HG02678 (cell line): ENCODE results near the gene ECI2.

ENCODE experiments used
- ATAC-seq: cut with Tn5 transposase; IDR thresholded peaks from one replicate; pipeline ENCODE4 v1.9.1; 2021; ENCODE audit warnings: mild to moderate bottlenecking, moderate library complexity; ENCODE audit not compliant: unreplicated experiment

Gene ECI2, protein sequence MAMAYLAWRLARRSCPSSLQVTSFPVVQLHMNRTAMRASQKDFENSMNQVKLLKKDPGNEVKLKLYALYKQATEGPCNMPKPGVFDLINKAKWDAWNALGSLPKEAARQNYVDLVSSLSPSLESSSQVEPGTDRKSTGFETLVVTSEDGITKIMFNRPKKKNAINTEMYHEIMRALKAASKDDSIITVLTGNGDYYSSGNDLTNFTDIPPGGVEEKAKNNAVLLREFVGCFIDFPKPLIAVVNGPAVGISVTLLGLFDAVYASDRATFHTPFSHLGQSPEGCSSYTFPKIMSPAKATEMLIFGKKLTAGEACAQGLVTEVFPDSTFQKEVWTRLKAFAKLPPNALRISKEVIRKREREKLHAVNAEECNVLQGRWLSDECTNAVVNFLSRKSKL

DNA sequence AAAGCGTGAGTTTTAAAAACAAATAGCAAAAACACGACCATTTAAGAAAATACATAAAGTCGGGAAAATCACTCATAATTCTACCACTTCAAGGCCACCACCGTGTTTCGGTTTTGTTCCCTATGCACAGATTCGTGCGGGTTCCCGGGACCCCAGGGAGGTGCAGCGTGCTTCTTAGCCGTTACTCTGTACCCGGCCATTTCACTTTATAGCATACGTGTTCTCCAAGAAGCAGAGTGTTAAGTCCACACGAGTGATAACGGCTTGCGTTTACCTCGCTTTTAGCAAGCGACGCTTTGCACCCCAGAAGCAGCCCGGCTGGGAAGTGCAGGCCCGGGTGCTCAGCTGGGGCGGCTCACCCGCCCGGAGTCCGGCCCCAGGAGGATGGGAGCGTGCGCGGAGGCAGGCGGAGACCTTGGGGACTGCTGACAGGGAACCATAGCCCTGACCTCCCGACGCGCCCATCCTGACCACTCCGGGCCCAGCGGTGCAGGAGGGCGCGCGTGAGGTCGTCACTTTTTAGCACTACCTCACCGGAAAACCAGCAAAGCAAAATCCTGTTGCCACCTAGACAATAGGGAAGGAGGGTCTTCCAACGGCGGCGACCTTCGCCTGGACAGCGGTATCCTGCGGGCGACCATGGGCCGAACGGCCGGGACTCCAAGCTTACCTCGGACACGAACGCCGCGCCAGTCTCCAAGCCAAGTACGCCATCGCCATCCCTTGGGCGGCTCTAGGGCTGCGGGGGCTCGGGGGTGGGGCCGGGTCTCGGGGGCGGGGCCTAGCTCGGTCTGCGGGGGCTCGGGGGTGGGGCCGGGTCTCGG is at the start of gene ECI2:
TSS of gene ECI2 (minus strand) at position 735 of the 824 bp plus-strand sequence. CDS start at position 720, 15 bp downstream.
- ATAC-seq, result peak; percentile 42

DNA sequence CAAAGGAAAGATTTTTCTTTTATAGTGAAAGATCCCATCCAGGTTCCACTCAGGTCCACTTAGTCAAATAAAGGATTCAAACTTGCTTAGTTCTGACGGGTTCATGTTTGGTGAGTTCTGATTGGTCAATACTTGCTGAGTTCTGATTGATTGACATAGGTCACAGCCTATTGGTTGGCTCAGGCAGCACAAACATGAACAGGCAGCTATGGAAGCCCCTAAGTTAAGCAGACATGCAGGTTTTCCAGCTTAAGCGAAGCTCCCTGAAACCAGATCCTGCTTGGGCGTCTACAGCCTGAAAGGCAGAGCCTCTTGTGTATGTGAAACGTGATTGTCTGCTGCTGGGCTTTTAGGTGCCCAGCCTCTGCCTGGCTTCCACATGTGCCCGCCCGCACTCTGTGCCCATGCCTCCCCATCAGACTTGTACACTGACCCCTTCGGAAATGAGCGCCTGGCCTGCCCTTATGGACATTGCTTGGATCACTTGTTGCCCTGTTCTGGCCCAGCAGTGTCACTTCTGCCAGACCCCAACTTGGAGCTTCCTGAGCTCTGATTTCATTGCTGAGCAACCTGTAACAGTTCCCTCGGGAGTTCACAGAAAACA is 45.4 kb upstream of the ECI2 start:
- no peak for ATAC-seq

DNA sequence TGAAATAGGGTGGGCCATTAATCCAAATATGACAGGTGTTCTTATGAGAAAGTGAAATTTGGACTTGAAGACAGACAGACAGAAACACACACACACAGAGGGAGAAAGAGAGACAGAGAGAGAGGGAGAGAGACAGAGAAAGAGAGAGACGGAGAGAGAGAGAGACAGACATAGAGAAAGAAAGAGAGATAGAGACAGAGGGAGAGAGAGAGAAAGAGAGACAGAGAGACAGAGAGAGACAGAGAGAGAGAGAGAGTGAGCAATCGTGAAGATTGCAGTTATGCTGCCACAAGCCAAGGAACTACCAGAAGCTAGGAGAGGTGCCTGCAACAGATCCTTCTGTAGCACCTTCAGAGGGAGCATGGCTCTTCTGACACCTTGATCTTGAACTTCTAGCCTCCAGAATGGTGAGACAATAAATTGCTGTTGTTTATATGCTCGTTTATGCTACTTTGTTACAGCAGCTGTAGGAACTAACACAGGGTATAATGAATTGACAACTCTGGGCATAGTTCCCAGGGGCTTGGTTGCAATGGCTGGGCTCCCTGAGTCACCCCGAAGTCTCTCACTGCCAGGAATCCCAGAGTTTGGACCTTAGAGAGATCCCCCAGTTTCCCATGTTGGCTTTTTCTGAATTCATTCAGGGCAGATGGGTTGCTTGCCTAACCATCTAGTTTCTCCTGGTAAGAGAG is 44.7 kb upstream of the ECI2 start:
- ATAC-seq, result no peak

DNA sequence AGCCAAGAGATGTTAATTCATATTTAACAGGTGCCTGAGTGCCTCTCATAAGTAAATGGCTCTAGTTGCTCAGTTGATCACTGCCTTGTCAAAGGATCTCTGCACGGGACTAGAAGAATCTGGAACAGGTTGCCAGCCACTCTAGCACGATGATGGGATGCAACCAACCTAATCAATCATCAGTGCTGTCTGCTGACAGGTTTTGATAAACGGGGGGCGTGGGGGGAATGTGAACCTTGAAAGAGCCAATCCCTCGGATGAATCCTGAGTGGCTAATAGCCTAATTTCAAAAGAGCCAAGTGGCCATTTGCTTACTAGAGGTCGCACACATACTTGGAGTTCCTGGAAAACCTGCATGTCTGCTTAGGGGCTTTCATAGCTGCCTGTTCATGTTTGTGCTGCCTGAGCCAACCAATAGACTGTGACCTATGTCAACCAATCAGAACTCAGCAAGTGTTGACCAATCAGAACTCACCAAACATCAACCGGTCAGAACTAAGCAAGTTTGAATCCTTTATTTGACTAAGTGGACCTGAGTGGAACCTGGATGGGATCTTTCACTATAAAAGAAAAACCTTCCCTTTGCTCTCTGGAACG is 43.5 kb upstream of the ECI2 start:
- ATAC-seq, result no peak

DNA sequence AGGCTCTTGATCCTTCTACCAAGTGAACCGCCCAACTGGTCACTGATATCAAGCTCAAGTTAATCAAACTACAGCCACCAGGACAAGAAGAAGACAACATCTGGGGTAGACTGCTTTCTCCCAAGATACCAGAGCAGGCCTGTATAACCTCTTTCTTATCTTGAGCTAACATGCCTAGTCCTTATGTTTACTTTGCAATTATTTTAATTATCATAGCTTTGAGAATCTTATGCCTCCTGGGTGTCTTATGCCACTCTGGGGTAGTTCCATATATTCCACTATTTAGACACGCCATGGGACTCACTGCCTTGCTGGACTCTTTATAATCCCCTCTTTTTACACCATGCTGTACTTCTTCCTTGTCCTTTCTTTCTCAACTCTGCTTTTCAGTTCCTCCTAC is 41.5 kb upstream of the ECI2 start:
- ATAC-seq, result no peak

DNA sequence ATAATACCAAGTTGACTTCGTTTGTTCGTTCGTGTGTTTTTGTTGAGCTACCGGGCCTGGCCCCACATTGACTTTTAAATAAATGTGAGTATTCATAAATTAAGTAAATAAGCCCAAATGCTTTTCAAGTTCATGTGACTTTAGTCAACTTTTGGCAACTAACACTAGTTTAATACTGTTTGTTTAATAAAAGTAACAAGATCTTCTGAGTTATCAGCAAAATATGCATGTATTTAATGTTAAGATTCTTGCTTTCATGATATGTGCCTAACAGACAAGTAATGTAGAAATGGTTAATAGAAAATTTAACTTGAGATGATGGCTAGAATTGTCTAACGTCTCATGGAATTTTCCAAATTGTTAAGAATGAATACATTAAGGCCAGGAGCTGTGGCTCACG is 38.7 kb upstream of the ECI2 start:
- no peak for ATAC-seq

DNA sequence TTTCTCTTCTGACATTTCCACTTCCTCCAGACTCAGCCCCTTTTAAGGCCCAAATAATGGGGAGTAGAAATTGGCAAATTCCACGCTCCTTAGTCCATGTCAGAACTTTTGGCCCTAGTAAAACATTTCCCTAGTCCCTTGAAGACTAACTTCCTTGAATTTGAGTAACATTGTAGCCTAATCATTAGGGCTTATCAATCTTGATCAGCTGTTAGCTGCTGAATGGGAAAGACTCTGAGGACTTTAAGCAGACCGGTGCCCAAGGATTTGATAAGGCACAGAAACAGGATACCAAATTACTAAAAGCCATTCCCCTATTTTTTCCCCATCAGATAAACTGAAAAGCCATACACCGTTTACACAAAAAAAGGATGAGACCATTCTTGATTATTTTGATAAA is 37.0 kb upstream of the ECI2 start:
- no peak for ATAC-seq

DNA sequence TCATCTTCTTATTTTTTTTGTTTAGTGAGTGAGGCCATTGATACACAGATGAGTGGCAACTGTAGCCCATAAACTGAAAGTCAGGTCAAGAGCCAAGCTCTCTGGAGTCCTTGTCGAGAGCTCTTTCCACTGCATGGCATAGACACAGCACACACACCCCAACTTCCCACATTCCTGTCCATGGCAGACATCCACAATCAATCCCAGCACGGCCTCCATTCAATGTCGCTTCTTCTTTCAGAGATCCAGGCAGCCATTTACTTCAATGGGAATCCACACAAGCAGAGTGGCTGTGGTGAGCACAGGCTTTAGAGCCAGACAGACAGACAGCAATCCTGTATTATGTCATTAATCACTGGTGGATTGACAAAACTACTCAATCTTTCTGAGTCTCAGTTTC is 34.9 kb upstream of the ECI2 start:
- no peak for ATAC-seq

DNA sequence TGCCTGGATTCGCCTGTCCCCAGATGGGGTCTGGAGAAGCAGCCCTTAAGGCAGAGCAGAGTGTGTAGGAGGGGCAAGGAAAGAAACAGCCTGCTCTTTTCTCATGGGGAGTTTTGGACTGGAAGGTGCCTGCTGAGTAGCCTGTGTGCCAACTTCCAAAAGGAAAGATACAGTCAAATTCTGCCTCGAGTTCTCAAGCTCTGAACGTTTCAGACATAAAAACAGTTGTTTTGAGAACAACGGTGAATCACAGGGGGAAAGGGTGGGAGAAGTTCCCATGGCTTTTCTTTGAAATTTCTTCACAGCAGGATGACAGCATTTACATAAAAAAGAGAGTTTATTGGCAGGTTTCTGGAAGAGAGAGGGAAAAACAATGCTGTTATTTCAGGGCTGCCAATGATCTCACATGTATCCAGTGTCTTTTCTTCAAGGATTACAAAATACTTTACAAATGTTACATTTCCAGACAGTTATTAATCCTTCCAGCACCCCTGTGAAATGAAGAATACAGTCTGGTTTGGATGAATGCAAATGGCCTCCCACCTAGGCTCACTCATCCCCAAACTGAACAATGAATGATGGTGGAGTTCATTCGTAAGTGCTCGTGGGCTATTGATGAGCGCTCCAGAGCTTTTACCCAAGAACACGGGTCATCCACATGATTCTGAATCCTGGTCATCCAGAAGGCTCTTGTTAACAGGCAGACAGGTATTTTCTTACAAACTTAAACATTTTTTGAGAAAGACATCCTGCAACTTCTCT is 33.8 kb upstream of the ECI2 start:
- ATAC-seq, result no peak

DNA sequence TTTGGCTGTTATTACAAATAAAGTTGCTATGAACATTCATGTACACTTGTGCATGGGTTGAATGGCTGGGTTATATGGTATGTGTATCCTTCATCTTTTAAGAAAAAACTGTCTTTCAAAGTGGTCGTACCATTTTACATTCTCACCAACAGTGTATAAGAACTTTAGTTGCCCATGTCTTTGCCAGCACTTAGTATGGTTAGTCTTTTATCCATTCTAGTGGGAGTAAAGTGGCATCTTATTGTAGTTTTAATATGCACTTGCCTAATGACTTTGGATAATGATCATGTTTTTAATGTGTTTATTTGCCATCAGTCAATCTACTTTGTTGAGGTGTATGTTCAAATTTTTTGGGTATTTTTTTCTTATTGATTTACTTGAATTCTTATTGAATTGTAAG is 32.5 kb upstream of the ECI2 start:
- no peak for ATAC-seq

DNA sequence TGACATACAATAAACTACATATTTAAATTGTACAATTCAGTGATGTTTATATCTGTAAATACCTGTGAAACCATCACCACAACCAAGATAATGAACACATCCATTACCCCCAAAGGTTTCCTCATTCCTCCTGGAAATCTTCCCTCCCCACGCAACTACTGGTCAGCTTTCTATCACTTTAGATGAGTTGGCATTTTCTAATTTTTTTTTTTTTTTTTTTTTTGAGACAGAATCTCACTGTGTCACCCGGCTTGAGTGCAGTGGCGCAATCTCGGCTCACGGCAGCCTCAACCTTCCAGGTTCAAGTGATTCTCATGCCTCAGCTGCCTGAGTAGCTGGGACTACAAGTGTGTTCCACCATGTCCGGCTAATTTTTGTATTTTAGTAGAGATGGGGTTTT is 31.7 kb upstream of the ECI2 start:
- ATAC-seq, result no peak

DNA sequence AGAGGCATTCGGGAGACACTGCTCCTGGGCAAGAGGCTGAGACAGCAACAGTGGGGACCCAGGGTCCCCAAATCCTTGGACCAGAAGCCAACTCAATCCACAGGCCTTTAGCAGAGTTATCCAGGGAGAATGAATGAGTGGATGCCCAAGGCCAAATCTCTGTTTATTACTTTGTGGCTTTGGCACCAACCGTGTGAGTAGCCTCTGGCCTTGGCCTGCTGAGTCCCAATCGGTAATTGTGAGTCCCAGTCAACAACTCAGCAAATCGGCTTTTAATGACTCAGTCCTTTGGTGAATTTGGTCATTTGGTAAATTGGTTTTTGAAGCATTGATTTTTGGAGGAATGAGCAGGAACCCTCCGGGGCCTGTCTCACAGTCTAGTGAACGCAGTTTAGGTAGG is 29.1 kb upstream of the ECI2 start:
- no peak for ATAC-seq

DNA sequence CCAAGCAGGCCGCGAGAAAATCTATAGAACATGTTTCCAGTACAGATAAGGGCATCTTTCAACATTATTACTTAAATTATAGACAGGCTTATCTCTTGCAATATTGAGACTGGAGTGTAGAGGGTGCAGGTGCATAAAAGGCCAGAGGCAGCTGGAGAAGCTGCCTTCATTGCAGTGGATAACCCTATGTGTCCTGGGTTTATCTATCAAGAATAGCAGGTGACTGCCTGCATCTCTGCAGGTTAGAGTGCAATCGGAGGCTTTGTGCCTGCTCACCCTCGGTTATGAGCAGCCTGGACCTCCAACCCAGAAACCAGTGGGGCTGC is 28.7 kb upstream of the ECI2 start:
- ATAC-seq, result no peak

DNA sequence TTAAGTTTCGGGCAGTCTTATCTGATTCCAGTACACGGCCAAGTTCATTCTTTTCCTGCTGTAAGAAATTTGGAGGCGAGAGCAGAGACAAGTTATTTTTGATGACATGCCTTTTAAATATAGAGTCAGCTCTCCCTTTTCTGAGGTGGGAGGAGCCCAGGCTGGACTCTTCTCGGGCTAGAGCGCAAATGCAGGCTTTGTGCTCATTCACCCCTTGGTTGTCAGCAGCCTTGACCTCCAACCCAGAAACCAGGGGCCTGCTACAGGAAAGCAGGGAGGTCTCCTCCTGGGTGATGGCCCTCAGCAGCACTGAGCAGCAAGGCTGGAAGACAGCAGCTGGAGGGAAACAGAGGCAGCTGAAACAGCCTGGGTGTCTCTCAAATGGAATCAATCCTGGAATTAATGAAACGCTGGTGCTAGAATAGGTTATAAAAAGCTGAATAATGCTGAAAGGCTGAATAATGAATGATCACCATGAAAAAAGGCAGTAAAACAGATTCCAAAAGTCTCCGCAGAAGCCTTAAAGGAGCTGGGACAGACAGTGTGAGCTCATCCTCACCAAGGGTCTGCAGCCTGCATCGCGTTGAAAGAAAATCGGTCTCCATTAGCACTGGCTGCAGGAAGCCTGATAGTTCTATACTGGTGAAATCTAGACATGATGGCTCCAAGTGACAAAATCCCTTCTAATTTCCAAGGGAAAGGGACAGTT is 28.2 kb upstream of the ECI2 start:
- no peak for ATAC-seq

DNA sequence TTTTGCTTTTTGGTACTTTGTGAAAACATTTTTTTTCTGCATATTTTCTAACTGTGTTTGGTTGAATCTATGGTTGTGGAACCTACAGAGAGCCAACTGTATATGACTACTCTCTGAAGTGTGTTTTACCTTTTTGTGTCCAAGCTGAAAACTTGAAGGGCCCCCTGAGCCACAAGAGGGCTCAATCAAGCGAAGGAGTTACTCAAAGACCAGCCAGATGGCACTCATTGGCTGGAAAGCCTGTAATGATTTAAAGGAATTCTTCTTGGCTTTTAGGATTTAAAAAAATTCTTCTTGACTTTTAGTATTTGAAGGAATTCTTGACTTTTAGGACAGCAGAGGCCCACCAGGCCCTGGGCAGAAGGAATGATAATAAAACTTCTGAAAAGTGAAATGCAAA is 27.0 kb upstream of the ECI2 start:
- ATAC-seq, result no peak

DNA sequence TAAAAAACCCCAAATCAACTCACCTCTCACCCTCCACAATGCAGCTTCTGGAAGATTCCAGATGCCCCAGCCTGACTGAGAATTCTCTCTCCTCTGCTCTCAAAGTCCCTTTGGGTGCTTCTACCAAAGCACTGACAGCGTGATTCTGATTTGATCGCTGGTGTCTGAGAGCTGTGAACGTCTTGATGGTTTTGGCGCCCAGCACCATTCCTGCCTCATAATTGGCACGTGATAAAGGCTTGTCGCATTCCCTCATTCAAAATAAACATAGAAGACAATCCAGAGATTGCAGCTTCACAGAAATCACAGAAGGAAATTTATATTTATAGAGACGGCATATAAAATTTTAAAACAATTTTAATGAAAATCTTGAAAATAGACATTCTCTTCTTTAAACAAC is 24.1 kb upstream of the ECI2 start:
- ATAC-seq, result no peak

DNA sequence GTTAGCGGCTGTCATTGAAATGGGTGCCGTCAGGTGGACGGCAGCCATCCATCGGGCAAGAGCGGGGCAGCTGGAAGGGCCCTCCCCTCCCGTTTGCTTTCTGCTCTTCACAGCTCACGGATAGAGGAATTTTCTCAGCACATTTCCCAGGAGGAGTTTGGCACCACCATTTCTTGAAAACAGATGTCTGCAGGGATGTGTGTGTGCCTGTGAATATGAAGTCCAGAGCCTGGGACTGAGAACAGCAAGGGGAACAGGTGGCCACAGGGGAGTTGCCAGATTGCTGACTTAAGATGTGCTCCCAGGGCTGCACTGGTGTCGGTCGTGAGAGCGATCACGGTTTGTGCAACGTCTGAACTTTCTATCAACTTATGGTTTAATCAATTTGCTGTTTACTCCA is 22.1 kb upstream of the ECI2 start:
- ATAC-seq, result no peak

DNA sequence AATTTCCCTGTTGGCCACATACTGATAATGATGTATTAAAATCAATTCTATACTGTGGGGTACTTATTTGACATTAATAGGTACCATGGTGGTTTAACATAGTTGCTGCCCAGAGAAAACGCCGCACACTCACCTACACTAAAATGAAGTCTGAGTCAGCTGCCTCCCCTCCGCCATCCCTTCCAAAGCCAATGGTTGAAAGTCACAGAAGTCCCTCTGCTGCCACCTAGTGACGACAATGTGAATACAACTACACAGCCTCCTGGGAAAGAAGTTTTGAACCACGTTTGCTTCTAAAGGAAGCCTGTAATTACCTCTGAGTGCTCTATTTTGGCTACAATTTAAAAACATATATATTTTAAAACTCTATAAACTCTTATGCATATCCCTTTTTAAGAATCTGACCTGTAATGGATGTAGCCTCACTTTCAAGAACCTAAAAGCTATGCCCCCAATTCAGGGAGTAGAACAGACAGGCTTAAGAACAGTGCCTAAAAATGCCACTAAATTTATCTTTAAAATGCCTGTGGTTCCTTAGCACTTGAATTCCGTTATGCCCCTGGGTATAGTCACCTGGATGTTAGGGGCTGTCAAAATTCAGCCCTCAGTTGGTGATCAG is 20.6 kb upstream of the ECI2 start:
- peak; percentile 80 for ATAC-seq

DNA sequence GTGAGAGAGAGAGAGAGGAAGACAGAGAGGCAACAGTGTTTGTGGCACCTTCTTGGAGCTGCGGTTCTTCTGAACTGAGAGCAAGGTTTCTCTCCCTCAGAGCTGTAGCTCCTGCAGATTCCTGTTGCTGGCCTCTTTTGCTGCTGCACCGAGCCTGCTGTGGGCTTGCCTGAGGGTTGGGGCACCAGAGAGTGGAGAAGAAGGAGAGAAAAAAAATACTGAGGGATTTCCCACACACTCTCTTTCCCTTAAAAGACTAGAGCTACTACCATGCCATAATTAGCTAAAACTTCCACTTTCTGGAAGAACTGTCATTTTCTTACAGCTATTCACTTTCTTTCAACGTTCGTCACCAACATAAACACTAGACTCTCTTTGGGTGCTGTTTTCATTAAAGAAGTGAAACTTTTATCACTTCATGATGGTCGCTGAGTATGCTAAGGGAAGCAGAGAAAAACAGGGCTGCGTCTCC is 18.2 kb upstream of the ECI2 start:
- ATAC-seq, result no peak
